Measurements from ENCODE around the gene GFM1.

The GFM1 gene

GRCh38 chr3:158658889-158659288 is 14.6 kb downstream of the GFM1 start:
- H3K4me3 ChIP-seq (ENCODE audit: low read length): no peak overlapping the region
- H3K9me3 ChIP-seq (ENCODE audit: control insufficient read depth, low read length): no peaks in the 10 kb centered on the region
- H3K9ac ChIP-seq (ENCODE audit: low read length): no peak overlapping the region
- peaks cover 4% of the 10 kb centered on the region for H3K36me3 ChIP-seq (ENCODE audit: control insufficient read depth, insufficient read depth, low read length)
- H3K27me3 ChIP-seq (ENCODE audit: control insufficient read depth, insufficient read depth, low read length): no peaks in the 10 kb centered on the region
- peaks cover 10% of the 10 kb centered on the region for H3K4me1 ChIP-seq (ENCODE audit: control insufficient read depth, insufficient read depth, low read length)

GRCh38 chr3:158659454-158660237 is 15.3 kb downstream of the GFM1 start:
- Histone ChIP-seq H3K9me3 (ENCODE audit: control insufficient read depth, low read length) (no peaks in the 10 kb centered on the region), H3K9ac (ENCODE audit: low read length) (no peak overlapping the region), H3K36me3 (ENCODE audit: control insufficient read depth, insufficient read depth, low read length) (peaks cover 4% of the 10 kb centered on the region), H3K4me3 (ENCODE audit: low read length) (no peak overlapping the region), H3K4me1 (ENCODE audit: control insufficient read depth, insufficient read depth, low read length) (peaks cover 10% of the 10 kb centered on the region), H3K27me3 (ENCODE audit: control insufficient read depth, insufficient read depth, low read length) (no peaks in the 10 kb centered on the region)

GRCh38 chr3:158660711-158661110 is 16.4 kb downstream of the GFM1 start:
- Histone ChIP-seq H3K9me3 (ENCODE audit: control insufficient read depth, low read length) (no peaks in the 10 kb centered on the region), H3K27me3 (ENCODE audit: control insufficient read depth, insufficient read depth, low read length) (no peaks in the 10 kb centered on the region), H3K4me1 (ENCODE audit: control insufficient read depth, insufficient read depth, low read length) (peaks cover 10% of the 10 kb centered on the region), H3K4me3 (ENCODE audit: low read length) (no peak overlapping the region), H3K36me3 (ENCODE audit: control insufficient read depth, insufficient read depth, low read length) (peaks cover 4% of the 10 kb centered on the region), H3K9ac (ENCODE audit: low read length) (no peak overlapping the region)

- Histone ChIP-seq H3K4me3 (ENCODE audit: low read length) (no peak overlapping the region), H3K4me1 (ENCODE audit: control insufficient read depth, insufficient read depth, low read length) (no peaks in the 10 kb centered on the region), H3K9ac (ENCODE audit: low read length) (no peak overlapping the region), H3K27me3 (ENCODE audit: control insufficient read depth, insufficient read depth, low read length) (no peaks in the 10 kb centered on the region), H3K9me3 (ENCODE audit: control insufficient read depth, low read length) (no peaks in the 10 kb centered on the region), H3K36me3 (ENCODE audit: control insufficient read depth, insufficient read depth, low read length) (peaks cover 4% of the 10 kb centered on the region)
Observed at GRCh38 chr3:158663246-158663645, 18.9 kb downstream of the GFM1 start.

- Histone ChIP-seq H3K9ac (ENCODE audit: low read length) (no peak overlapping the region), H3K4me1 (ENCODE audit: control insufficient read depth, insufficient read depth, low read length) (no peaks in the 10 kb centered on the region), H3K27me3 (ENCODE audit: control insufficient read depth, insufficient read depth, low read length) (no peaks in the 10 kb centered on the region), H3K9me3 (ENCODE audit: control insufficient read depth, low read length) (no peaks in the 10 kb centered on the region), H3K4me3 (ENCODE audit: low read length) (no peak overlapping the region), H3K36me3 (ENCODE audit: control insufficient read depth, insufficient read depth, low read length) (peaks cover 4% of the 10 kb centered on the region)
Observed at GRCh38 chr3:158663832-158664231, 19.5 kb downstream of the GFM1 start.

DNA sequence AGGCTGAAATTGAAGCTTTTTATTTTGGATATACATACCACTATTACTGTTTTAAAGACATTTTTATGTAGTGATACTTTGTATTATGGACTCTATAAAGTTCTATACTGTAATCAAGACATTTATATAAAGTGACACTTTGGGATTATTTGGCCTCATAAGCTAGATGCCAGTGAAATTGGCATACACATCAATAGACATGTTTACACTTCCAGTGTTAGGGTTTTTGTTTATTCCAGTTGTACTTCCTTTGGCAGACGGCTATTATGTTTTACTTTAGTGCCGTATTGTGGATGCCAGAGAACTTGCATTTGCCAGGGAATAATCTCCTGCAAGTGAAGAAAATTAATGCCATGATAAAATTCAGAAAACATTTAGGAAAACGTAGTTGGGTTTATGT is 22.1 kb downstream of the GFM1 start:
- no peak overlapping the region for H3K9ac ChIP-seq (ENCODE audit: low read length)
- no peak overlapping the region for H3K4me3 ChIP-seq (ENCODE audit: low read length)
- no peaks in the 10 kb centered on the region for H3K9me3 ChIP-seq (ENCODE audit: control insufficient read depth, low read length)
- no peaks in the 10 kb centered on the region for H3K27me3 ChIP-seq (ENCODE audit: control insufficient read depth, insufficient read depth, low read length)
- peaks cover under 1% of the 10 kb centered on the region for H3K4me1 ChIP-seq (ENCODE audit: control insufficient read depth, insufficient read depth, low read length)
- no peaks in the 10 kb centered on the region for H3K36me3 ChIP-seq (ENCODE audit: control insufficient read depth, insufficient read depth, low read length)

DNA sequence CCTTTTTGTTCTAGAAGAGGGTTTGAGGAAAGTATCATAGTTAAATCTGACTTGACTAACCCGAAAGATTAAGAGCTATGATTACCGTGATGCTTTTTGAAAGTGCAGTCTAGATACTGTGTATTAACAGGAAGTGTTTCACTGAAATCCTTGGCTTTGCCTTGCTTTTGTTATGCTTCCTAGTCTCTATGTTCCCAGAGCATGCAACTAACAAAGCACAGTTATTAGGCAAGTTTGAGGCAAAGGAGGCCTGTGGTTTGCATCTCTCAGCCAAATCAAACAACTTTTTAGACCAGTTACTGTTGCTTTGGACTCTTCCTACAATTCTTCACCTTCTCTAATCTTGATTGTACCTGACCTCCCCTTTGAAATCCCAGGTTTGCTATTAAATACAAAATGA is 24.2 kb downstream of the GFM1 start:
- Histone ChIP-seq H3K36me3 (ENCODE audit: control insufficient read depth, insufficient read depth, low read length) (no peaks in the 10 kb centered on the region), H3K9ac (ENCODE audit: low read length) (no peak overlapping the region)

GRCh38 chr3:158671821-158672214 is 27.5 kb downstream of the GFM1 start:
- Histone ChIP-seq H3K27me3 (ENCODE audit: control insufficient read depth, insufficient read depth, low read length) (no peaks in the 10 kb centered on the region), H3K4me3 (ENCODE audit: low read length) (peak overlapping the region; percentile 40), H3K36me3 (ENCODE audit: control insufficient read depth, insufficient read depth, low read length) (no peaks in the 10 kb centered on the region), H3K9me3 (ENCODE audit: control insufficient read depth, low read length) (no peaks in the 10 kb centered on the region), H3K9ac (ENCODE audit: low read length) (peak overlapping the region; percentile 83), H3K4me1 (ENCODE audit: control insufficient read depth, insufficient read depth, low read length) (peaks cover 6% of the 10 kb centered on the region)

More for the DNA sequence above, 24.2 kb downstream of the GFM1 start:
- Histone ChIP-seq H3K9me3 (ENCODE audit: control insufficient read depth, low read length) (no peaks in the 10 kb centered on the region), H3K27me3 (ENCODE audit: control insufficient read depth, insufficient read depth, low read length) (no peaks in the 10 kb centered on the region), H3K4me1 (ENCODE audit: control insufficient read depth, insufficient read depth, low read length) (peaks cover 6% of the 10 kb centered on the region), H3K4me3 (ENCODE audit: low read length) (no peak overlapping the region)

- Histone ChIP-seq H3K9ac (ENCODE audit: low read length) (peak within 1 kb of the TSS; percentile 83), H3K4me1 (ENCODE audit: control insufficient read depth, insufficient read depth, low read length) (peaks cover 6% of the 10 kb centered on the region), H3K36me3 (ENCODE audit: control insufficient read depth, insufficient read depth, low read length) (no peaks in the 10 kb centered on the region), H3K9me3 (ENCODE audit: control insufficient read depth, low read length) (no peaks in the 10 kb centered on the region), H3K27me3 (ENCODE audit: control insufficient read depth, insufficient read depth, low read length) (no peaks in the 10 kb centered on the region), H3K4me3 (ENCODE audit: low read length) (peak within 1 kb of the TSS; percentile 40)
Observed at GRCh38 chr3:158672215-158673176, 28.2 kb downstream of the GFM1 start, which contains the start of gene LXN. TSS of gene LXN (minus strand) at chr3:158672648. CDS start at chr3:158672478, 170 bp downstream.

DNA sequence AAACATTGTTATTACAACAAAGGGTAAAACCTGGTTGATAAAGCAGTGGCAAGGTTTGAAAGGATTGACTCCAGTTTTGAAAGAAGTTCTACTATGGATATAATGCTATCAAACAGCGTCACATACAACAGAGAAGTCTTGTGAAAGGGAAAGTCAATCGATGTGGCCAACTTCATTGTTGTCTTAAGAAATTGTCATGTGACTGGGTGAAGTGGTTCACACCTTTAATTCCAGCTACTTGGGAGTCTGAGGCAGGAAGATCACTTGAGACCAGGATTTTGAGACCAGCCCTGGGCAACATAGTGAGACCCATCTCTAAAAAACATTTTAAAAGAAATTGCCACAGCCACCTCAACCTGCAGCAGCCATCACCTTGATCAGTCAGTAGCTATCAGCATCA is 34.4 kb downstream of the GFM1 start:
- Histone ChIP-seq H3K9me3 (ENCODE audit: control insufficient read depth, low read length) (no peaks in the 10 kb centered on the region), H3K36me3 (ENCODE audit: control insufficient read depth, insufficient read depth, low read length) (no peaks in the 10 kb centered on the region), H3K9ac (ENCODE audit: low read length) (no peak overlapping the region), H3K27me3 (ENCODE audit: control insufficient read depth, insufficient read depth, low read length) (no peaks in the 10 kb centered on the region), H3K4me1 (ENCODE audit: control insufficient read depth, insufficient read depth, low read length) (no peaks in the 10 kb centered on the region), H3K4me3 (ENCODE audit: low read length) (no peak overlapping the region)

GRCh38 chr3:158679547-158680000 is 35.2 kb downstream of the GFM1 start:
- no peaks in the 10 kb centered on the region for H3K36me3 ChIP-seq (ENCODE audit: control insufficient read depth, insufficient read depth, low read length)
- no peaks in the 10 kb centered on the region for H3K9me3 ChIP-seq (ENCODE audit: control insufficient read depth, low read length)

DNA sequence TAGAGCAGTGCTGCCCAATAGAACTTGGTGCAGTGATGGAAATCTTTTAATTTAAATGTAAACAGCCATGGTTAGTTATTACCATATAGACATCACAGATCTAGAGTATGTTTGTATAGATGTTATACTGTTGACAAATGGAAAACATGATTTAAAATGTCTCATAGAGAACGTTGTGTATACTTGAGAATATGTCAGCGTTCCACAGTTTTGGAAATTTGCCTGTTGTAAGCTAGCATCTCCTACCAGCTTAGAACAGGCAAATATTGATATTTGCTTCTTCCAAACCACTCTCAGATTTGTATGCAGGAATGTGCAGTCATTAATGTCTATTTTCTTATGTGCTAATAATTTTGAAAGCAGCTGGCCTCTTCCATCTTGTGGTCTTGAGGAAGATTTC is 36.5 kb downstream of the GFM1 start:
- H3K9ac ChIP-seq (ENCODE audit: low read length): no peak overlapping the region
- no peaks in the 10 kb centered on the region for H3K27me3 ChIP-seq (ENCODE audit: control insufficient read depth, insufficient read depth, low read length)
- no peaks in the 10 kb centered on the region for H3K36me3 ChIP-seq (ENCODE audit: control insufficient read depth, insufficient read depth, low read length)
- H3K9me3 ChIP-seq (ENCODE audit: control insufficient read depth, low read length): no peaks in the 10 kb centered on the region
- H3K4me3 ChIP-seq (ENCODE audit: low read length): no peak overlapping the region
- H3K4me1 ChIP-seq (ENCODE audit: control insufficient read depth, insufficient read depth, low read length): no peaks in the 10 kb centered on the region

More at GRCh38 chr3:158679547-158680000, 35.2 kb downstream of the GFM1 start:
- H3K4me3 ChIP-seq (ENCODE audit: low read length): no peak overlapping the region
- no peaks in the 10 kb centered on the region for H3K27me3 ChIP-seq (ENCODE audit: control insufficient read depth, insufficient read depth, low read length)
- H3K9ac ChIP-seq (ENCODE audit: low read length): no peak overlapping the region
- no peaks in the 10 kb centered on the region for H3K4me1 ChIP-seq (ENCODE audit: control insufficient read depth, insufficient read depth, low read length)

All from mucosa of stomach (tissue), 1 donor.